HepG2 (cell line): ENCODE data around the gene BACH2. TPM values are rescaled to one million over a fixed set of nuclear protein-coding genes. Genes with fewer than 3 reads are reported as not detected.

Experiments used
- ATAC-seq: fragments of 200-7000 bp; cut with Tn5 transposase; 3 replicates; pipeline ENCODE4 v1.9.1; 2020; ENCODE audit warnings: mild to moderate bottlenecking, moderate library complexity
- BruUV-seq: library from RNA; stranded (reverse); fragments of 400-500 nt; replicated peaks from 2 replicates; lab custom pipeline; 2021; lab: Mats Ljungman, UMichigan
- CTCF ChIA-PET: fragments of 300-600 bp; formaldehyde crosslinking; extraction: SDS; loops from one replicate; lab custom pipeline; 2021; ENCODE audit warnings: low total read pairs, inconsistent platforms, low intra/inter-chr PET ratio; lab: Yijun Ruan, JAX
- POLR2A ChIA-PET: fragments of 350-600 bp; sonication (Branson Sonifier 250); formaldehyde crosslinking; loops from one replicate; lab custom pipeline; 2020; ENCODE audit warnings: antibody characterized with exemption, inconsistent platforms; lab: Yijun Ruan, JAX
- DNase-seq: peaks from one replicate; pipeline ENCODE4 v3.0.0-alpha.2; 2015; ENCODE audit warnings: low spot score
- FAIRE-seq: peaks from 3 replicates; lab custom pipeline; 2011; peaks lifted over from hg19 to GRCh38; lab: Jason Lieb, UNC
- H2AFZ ChIP-seq: one replicate; pipeline ENCODE4 v1.6.1; 2011; ENCODE audit warnings: low read length, inconsistent platforms
- H3K27ac ChIP-seq: fragments of 300-600 bp; 3 replicates; pipeline ENCODE4 v1.8.0; 2011; ENCODE audit warnings: mixed run types, mild to moderate bottlenecking, mixed read lengths, low read length, inconsistent platforms; ENCODE audit not compliant: insufficient read depth; ENCODE audit errors: extremely low read length
- H3K27me3 ChIP-seq, 2 experiments: fragments of 200-600 bp in 1 of 2; 2 replicates in 1 of 2; 3 replicates in 1 of 2; pipeline versions ENCODE4 v1.6.0 to v1.8.0; 2011; ENCODE audit warnings: low read length in 2 of 2, mild to moderate bottlenecking in 2 of 2, moderate library complexity in 2 of 2, inconsistent platforms in 1 of 2; ENCODE audit not compliant: insufficient read depth in 2 of 2, control insufficient read depth in 1 of 2
- H3K36me3 ChIP-seq, 2 experiments: fragments of 200-600 bp in 1 of 2; replicated peaks in 1 of 2; 2 replicates in 1 of 2; 3 replicates in 1 of 2; pipeline versions ENCODE4 v1.5.1 to v1.8.0; 2011; ENCODE audit warnings: low read length in 2 of 2, inconsistent platforms in 1 of 2; ENCODE audit not compliant: insufficient read depth in 2 of 2, control insufficient read depth in 1 of 2
- H3K4me1 ChIP-seq: 2 replicates; pipeline ENCODE4 v1.5.1; 2012; ENCODE audit warnings: low read length, inconsistent platforms; ENCODE audit not compliant: insufficient read depth
- H3K4me2 ChIP-seq: 2 replicates; pipeline ENCODE4 v1.6.0; 2011; ENCODE audit warnings: low read depth, low read length, inconsistent platforms
- H3K4me3 ChIP-seq, 3 experiments: fragments of 200-600 bp in 1 of 3; sonication (generic), shearing (Covaris generic) in 1 of 3; replicated peaks in 1 of 3; 2 replicates each; pipeline ENCODE4 v1.5.1; 2011 to 2016; ENCODE audit warnings: low read length in 3 of 3, inconsistent platforms in 2 of 3, low read depth in 2 of 3, mild to moderate bottlenecking in 2 of 3, control low read depth in 1 of 3, mixed read lengths in 1 of 3; ENCODE audit not compliant: insufficient read depth in 1 of 3
- H3K79me2 ChIP-seq: one replicate; pipeline ENCODE4 v1.6.1; 2011; ENCODE audit warnings: low read length, inconsistent platforms; ENCODE audit not compliant: insufficient read depth
- H3K9ac ChIP-seq: 2 replicates; pipeline ENCODE4 v1.6.0; 2011; ENCODE audit warnings: mild to moderate bottlenecking, low read depth, low read length, inconsistent platforms; ENCODE audit not compliant: insufficient read depth
- H3K9me3 ChIP-seq: 2 replicates; pipeline ENCODE4 v1.5.1; 2012; ENCODE audit warnings: mild to moderate bottlenecking, low read length
- H4K20me1 ChIP-seq: 2 replicates; pipeline ENCODE4 v1.6.0; 2011; ENCODE audit warnings: inconsistent platforms, mild to moderate bottlenecking, low read length, moderate library complexity; ENCODE audit not compliant: insufficient read depth
- FOXA1 ChIP-seq, 2 experiments: fragments of 450-650 bp in 1 of 2; sonication (generic) in 1 of 2; formaldehyde crosslinking in 1 of 2; IDR thresholded peaks; 2 replicates each; pipeline versions ENCODE4 v1.4.0 to v1.6.1; 2016 to 2020; ENCODE audit warnings: missing genetic modification reagents in 1 of 2
- GABPB1 ChIP-seq: IDR thresholded peaks from 2 replicates; pipeline ENCODE4 v1.6.1; 2016; ENCODE audit warnings: mild to moderate bottlenecking, missing genetic modification reagents, moderate library complexity, missing compliant biosample characterization
- HDAC6 ChIP-seq: fragments of 200-600 bp; sonication (generic); IDR thresholded peaks from 2 replicates; pipeline ENCODE4 v1.7.0; 2017; ENCODE audit warnings: mild to moderate bottlenecking, antibody characterized with exemption, low read length, low read depth
- POLR2G ChIP-seq: fragments of 200-400 bp; formaldehyde crosslinking; IDR thresholded peaks from 2 replicates; pipeline ENCODE4 v1.6.1; 2018; ENCODE audit warnings: mild to moderate bottlenecking, low read depth, low read length, moderate library complexity
- PRDM4 ChIP-seq: sonication (generic); formaldehyde crosslinking; IDR thresholded peaks from 2 replicates; pipeline ENCODE4 v1.9.0; 2021; ENCODE audit warnings: missing genetic modification reagents, borderline replicate concordance
- TGIF2 ChIP-seq: IDR thresholded peaks from 2 replicates; pipeline ENCODE4 v1.6.1; 2016; ENCODE audit warnings: control low read depth, missing compliant biosample characterization
- THAP8 ChIP-seq: sonication (generic); formaldehyde crosslinking; IDR thresholded peaks from 2 replicates; pipeline ENCODE4 v1.5.1; 2020; ENCODE audit warnings: missing genetic modification reagents, mild to moderate bottlenecking, borderline replicate concordance
- TOE1 ChIP-seq: sonication (generic); formaldehyde crosslinking; IDR thresholded peaks from 2 replicates; pipeline ENCODE4 v1.4.0; 2020; ENCODE audit warnings: mild to moderate bottlenecking, missing genetic modification reagents
- ZNF704 ChIP-seq: sonication (generic); formaldehyde crosslinking; IDR thresholded peaks from 2 replicates; pipeline ENCODE4 v1.8.1; 2023; ENCODE audit warnings: mild to moderate bottlenecking, inconsistent platforms, moderate library complexity, missing genetic modification reagents, borderline replicate concordance
- ZNF883 ChIP-seq: sonication (generic); formaldehyde crosslinking; IDR thresholded peaks from 2 replicates; pipeline ENCODE4 v1.5.1; 2020; ENCODE audit warnings: mild to moderate bottlenecking, missing genetic modification reagents; ENCODE audit errors: not compliant biosample characterization
- WGBS: methylation state at CpG from one replicate; pipeline ENCODE4 v1.1.6; 2017; ENCODE audit warnings: low lambda C conversion rate; 5-methylcytosine and 5-hydroxymethylcytosine counted together
- in situ Hi-C: cut with HindIII; loops from 2 replicates; pipeline ENCODE4 v1.10.0; 2017; ENCODE audit warnings: low pct_unique_long_range_greater_than_20kb; ENCODE audit not compliant: extremely low pct_ligation_motif_present
- intact Hi-C: fragments of 100-400 bp; cut with micrococcal nuclease; formaldehyde crosslinking; loops from one replicate; pipeline ENCODE4 v1.10.0; 2022; ENCODE audit not compliant: unreplicated experiment
- polyA plus RNA-seq, 8 experiments: library from polyadenylated mRNA; depleted of rRNA in 3 of 8; stranded (reverse) in 7 of 8; unstranded in 1 of 8; fragments of >200 nt; fragmentation: Illumina TruSeq in 4 of 8; extraction: Trizol in 4 of 8; gene quantifications; 2 replicates each; pipeline versions ENCODE4 v1.2.1 to v1.2.3, GENCODE V29; 2011 to 2016; ENCODE audit warnings: low read depth in 4 of 8, missing spikeins in 1 of 8, mixed read lengths in 1 of 8; ENCODE audit not compliant: insufficient read depth in 1 of 8
- total RNA-seq, 5 experiments: library from RNA; depleted of rRNA; stranded (reverse); fragments of >200 nt; fragmentation: Illumina TruSeq; extraction: Trizol; gene quantifications; 2 replicates each; pipeline ENCODE4 v1.2.3, GENCODE V29; 2016; ENCODE audit warnings: low read depth in 1 of 5

Gene BACH2
- total and polyA plus RNA-seq, 2 of the 13 experiments (the other 11 are each of a cell fraction or from before 2014, with no cell fraction given): 0.01 TPM; not detected in 1

- Histone ChIP-seq H3K4me2 (no peak overlapping the region), H3K9me3 (no peaks in the 10 kb centered on the region), H3K27me3 (no peaks in the 10 kb centered on the region), H4K20me1 (no peaks in the 10 kb centered on the region), H3K9ac (no peak overlapping the region), H2AFZ (no peak overlapping the region), H3K36me3 (no peaks in the 10 kb centered on the region), H3K79me2 (no peaks in the 10 kb centered on the region), H3K4me3 (no peak overlapping the region), H3K27ac (no peak overlapping the region), H3K4me1 (no peaks in the 10 kb centered on the region)
- TF ChIP-seq TGIF2 (CRISPR knock-in tag) (no peak), HDAC6 (no peak), GABPB1 (CRISPR knock-in tag) (no peak), PRDM4 (CRISPR knock-in tag) (no peak), THAP8 (CRISPR knock-in tag) (no peak), ZNF704 (CRISPR knock-in tag) (no peak), ZNF883 (CRISPR knock-in tag) (no peak), TOE1 (CRISPR knock-in tag) (no peak), POLR2G (no peak), FOXA1 (IDR thresholded peaks at IDR 0.05) (no peak), FOXA1 (CRISPR knock-in tag; IDR thresholded peaks at IDR 0.05) (no peak)
- FAIRE-seq: no peak
- DNase-seq: no peak
- intact Hi-C loops: no loop called here
- in situ Hi-C loops: no loop called here
- WGBS: 59% methylated on average over 6 of the region's 6 CpGs
- POLR2A ChIA-PET: no interaction called here
- BruUV-seq: no TSS peak
- CTCF ChIA-PET: no interaction called here
- no peak for ATAC-seq
Observed at GRCh38 chr6:90198758-90199425, 97.8 kb downstream of the BACH2 start.
